NCI-H2029 (cell line): ENCODE data around the gene GTF3A.

Experiments
- DNase-seq: peaks from one replicate; lab custom pipeline; 2025; lab: John Stamatoyannopoulos, UW

Gene GTF3A

DNA sequence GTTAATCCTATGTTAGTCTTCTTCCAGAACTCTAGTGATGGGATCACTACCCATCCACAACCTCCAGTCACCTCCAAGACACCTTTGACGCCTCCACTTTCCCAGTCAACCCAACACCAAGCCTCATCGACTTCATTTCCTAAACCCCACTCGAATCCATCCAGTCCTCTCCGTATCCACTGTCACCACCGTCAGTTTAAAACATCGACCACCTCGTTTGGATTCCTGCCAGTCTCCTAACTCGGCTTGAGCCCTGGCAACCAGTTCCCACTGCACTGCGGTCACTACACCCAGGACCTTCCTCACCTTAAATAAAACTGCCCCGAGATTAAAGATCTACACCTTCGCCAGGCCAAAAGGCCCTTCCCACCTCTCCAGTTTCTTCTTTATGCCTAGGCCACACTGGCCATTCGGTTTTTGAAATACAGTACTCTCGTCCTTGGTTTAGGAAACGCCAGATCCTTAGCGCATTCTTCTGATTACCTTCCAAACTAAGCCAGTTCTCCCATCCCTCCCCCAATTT lies 24.7 kb downstream of the GTF3A start:
- DNase-seq = no peak

DNA sequence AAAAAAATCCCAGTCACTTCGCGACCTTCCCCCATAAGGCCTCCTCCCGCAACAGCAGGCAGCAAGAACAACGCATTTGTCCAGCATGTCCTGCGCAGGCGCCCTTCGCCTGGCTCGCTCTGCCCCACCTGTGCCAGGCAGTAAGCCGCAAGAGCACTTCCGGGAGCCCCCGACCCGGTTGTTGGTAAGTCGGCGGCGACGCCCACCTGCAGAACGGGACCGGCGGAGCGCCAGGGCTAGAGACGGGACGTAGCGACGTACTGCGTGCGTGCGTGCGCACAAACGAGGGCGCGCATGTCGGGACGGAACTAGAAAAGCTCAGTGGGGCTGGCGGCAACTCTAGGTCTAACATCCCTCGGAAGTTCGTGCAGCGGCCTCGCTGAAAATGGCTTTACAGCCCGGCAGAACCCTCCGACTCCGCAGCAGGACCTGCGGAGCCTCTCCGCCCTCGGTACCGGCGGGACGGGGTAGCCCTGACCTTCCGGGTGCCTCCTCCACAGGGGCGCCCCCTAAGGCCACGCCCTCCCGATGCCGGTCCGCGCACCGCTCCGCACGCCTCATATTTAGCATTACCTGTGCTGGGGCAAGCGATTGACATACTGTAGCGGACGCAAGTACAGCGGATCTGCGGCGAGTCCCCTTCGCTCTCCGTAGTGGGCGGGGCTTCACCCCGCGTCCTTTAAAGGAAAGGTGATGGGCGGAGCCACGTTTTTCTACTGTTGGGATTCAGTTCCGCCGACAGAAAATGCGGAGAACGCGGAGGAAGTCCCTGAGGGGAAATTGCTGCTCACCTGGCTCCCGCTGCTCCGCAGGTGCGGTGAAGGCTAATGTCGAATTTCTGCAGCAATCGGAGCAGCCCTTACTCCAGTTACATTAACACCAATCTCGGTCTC lies 25.8 kb downstream of the GTF3A start, which contains the start of gene MTIF3:
Gene MTIF3 (minus strand): TSS at position 629 of the 893 bp plus-strand sequence. CDS start 10,116 bp downstream, outside the sequence.
- peak; percentile 90 for DNase-seq

DNA sequence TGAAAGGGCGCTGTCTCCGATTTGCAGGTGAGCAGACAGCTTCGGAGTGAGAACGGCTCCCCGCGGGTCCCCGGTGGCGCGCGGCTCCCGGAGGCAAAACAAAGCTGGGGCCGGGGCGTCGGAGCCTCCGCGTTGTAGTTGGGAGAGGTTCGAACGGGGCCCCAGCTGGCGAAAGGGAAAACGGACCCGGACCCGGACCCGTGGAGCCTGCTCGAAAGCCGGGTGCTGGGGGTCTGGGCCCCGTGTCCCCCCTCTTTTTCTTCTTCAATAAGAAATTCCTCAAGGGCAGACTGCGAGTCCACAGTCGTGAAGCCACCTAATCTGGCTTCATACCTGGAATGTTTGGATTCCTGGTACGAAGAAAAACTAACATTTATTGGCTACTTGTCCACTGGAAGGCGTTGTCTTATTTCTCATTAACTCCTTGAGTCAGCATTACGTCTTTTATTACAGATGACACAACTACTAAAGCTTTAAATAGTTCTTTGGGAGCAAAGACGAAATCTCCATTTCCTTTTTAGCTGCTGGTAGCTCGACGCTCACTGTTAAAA lies 26.6 kb downstream of the GTF3A start:
- DNase-seq = no peak

GRCh38 chr13:27455331-27455855 lies 31.0 kb downstream of the GTF3A start:
- no peak for DNase-seq

GRCh38 chr13:27461940-27462584 lies 37.6 kb downstream of the GTF3A start:
- no peak for DNase-seq

DNA sequence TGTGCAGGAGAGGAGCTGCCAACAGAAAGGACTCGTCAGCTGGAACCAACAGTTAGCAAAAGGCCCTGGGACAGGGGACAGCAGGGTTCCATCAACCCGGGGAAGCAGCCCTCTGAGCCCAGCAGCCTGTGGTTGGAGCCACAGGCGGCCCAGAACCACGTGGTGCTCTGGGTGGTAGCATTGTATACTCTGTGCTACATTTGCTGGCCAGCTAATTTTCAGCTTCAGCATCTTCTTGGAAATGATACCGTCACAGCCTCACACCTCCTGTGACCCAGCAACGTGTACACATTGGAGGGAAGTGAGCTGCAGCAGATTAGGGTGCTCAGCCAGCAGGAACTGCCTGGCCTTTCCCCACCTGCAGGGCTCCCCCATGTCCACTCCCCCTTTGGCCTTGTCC lies 39.1 kb downstream of the GTF3A start:
- no peak for DNase-seq

DNA sequence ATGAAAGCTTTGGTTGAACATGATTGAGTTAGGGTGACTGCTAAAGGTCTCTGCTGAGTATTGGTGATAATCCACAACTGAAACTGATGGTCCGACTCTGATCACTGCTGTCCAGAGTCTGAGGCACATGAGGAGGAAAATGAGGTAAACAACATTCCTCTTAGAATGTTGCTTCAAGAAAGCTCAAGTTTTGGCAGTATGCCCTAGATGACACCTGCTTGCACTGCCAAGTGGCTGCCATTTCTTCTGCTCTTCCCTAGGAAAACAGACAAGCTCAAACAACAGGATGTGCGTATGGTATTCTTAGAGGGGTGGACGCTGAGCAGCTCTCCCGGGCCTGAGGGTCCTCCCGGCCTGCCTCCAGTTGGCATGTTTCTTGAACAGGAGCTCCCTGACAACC lies 41.2 kb downstream of the GTF3A start:
- no peak for DNase-seq

DNA sequence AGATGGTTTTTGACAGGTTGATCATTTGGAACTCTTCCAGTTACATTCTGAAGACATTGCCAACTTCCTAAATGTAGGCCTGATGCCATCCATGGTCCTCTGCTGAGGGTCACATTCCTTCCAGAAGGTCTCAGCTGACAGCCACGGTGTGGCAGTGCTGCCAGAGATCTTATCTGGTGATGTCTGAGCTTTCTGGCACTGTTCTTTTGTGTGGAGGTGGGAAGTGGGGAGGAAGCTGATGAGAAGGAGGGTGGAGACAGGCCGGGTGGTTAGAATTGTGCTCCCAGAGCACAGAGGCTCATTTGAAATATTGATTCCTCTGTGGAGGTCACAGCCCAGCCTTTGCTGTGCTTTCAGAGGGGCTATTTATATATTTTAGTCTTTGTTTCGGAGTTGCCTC lies 42.1 kb downstream of the GTF3A start:
- no peak for DNase-seq

DNA sequence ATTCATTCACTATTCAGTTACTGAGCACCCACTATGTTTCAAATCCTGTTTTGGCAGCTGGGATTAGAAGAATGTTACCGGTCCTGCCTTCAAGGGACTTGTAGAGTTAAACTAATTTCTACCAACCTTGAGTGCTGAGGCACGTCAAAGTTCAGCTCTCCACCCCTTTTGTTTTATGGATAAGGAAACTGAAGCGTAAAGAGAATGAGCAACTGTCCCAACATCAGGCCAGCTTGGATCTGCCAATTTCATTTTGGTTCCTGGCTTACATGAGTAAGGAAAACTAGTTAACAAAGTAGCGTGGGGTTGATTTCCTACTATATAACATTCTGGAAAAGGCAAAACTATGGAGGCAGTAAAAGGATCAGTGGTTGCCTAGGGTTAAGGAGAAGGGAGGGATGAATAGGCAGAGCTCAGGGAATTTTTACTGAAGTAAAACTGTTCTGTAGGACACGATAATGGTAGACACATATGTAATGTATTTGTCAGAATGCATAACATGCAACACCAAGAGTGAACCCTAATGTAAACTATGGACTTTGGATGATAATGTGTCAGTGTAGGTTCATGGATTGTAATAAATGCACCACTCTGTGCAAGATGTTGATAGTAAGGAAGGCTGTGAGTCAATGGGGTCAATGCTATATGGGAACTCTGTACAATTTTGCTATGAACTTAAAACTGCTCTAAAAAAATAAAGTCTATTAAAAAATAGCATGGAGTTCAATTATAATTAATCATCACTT lies 45.8 kb downstream of the GTF3A start:
- no peak for DNase-seq

GRCh38 chr13:27472441-27472840 lies 48.0 kb downstream of the GTF3A start:
- no peak for DNase-seq

DNA sequence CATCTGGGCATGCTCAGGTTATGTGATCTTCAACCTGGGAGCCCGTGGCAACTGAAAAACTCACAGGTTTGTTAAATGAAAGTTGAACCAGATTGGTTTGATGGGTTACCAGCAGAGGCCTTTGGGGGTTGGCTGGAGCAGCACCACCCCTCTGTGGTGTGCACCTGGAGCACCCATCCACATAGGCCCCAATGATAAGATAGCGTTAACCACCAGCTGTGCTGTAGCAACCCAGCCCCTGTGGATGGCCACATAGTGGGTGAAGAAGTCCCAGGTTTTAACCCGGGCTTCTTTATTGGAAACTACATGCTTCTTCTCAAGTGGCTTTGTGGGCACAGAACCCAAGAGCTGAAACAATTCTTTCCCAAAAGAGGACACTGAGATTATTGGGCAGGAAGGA lies 48.5 kb downstream of the GTF3A start:
- DNase-seq = no peak

DNA sequence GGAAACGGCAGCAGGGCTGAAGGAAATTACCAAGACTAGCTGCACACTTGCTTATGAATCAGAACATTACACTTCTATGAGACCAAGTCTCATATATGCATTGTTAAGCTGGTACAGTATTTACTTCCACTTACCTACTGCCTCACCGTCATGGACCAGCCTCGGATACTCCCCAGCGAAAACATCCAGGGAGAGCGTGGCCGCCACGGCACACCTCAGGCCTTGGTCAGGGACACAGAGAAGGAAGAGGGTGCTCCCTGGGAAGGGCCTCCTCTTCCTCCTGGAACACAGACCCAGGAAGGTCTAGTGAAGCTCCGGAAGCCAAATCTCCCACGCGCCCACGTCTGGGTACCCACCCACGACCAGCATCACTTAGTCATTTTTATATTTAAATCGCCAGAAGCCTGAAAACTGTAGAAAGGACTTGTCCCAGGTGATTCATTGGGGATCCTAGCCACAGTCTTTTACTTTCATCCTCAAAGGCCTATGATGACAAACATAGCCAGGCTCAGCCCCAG lies 50.4 kb downstream of the GTF3A start:
- DNase-seq = no peak

DNA sequence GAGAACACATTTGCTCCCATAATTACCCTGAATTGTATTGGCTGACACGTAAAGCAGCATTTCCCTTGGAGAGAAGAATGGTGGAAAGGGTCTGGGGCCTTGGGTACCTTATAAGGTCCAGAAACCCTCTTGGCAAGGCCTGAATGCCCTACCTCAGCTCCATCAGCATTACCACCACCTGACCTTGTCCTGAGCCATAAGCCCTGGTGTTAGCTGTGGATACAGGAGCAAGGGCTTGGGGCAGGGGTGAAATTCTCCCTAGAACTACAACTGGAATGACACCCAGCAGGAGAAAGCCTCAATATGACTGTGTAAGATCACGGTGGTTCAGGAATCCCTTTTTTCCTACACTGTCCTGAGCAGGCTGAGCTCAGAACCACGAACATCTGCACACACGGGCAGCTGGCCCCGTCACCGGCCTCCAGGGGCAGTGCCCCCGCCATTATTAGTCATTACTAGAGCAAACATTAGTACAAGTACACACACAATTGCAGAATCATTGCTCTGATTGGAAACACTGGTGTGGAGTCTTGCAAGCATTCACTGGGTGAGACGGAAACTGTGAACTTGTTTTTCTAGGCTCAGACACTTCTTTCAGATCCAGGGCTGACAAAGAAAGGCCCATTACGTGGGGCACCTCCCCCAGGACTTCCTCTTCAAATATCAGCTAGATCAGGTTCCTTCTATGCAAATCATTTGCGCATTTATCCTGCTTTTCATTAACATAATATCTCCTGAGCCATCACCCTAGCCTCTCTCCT lies 52.7 kb downstream of the GTF3A start:
- DNase-seq = no peak

DNA sequence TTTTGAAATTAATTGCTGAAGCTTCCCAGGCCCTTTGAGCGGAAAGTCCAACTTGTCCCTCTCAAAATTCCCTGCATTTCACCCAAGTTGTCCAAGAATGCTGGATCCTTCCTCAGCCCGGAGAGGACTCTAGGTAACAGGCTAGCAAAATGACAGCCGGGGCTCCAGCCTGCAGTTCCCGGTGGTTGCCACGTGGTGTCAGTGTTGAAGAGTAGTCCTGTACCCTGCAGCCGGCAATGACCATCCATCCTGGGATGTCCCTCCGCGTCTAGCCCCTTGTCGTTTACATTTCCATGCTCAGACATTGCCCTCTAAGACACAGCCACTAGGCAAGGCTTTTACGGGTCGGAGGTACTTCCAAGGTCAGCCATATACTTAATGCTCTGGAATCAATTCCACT lies 57.3 kb downstream of the GTF3A start:
- DNase-seq = no peak

DNA sequence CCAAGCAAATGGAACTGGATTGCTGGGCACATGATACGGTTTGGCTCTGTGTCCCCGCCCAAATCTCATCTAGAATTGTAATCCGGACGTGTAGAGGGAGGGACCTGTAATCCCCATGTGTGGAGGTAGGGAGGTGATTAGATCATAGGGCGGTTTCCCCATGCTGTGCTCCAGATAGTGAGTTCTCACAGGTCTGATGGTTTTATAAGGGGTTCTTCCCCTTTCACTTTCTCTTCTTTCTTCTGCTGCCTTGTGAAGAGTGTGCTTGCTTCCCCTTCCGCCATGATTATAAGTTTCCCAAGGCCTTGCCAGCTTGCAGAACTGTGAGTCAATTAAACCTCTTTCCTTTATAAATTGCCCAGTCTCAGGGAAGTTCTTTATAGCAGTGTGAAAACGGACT lies 58.6 kb downstream of the GTF3A start:
- no peak for DNase-seq

DNA sequence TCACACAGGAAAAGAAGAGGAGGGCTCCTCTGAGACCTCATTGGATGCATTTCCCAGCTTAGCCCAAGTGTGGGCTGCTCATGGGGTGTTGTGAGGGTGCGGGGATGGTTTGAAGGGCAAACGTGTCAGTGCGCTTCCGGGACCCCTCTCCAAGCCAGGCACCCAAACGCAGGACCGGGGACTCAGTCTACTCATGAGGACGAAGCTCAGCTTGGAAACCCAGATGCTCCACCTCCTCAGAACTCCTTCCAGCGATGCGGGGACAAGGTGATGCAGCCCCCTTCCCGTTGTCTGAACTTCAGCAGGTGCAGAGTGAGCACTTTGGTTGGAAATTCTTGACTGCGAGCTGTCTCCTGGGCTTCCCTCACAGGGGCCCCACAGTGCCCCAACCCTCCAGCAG lies 59.0 kb downstream of the GTF3A start:
- no peak for DNase-seq
